22Rv1 (cell line): ENCODE data around the gene GPC5.
A peak's percentile ranks its signal among the peaks of the same experiment; 100 is the strongest.

ENCODE experiments used
- CTCF ChIP-seq: fragments of 450-650 bp; IDR thresholded peaks from 2 replicates; pipeline ENCODE4 v1.5.1; 2017; ENCODE audit warnings: mild to moderate bottlenecking
- ZFX ChIP-seq: fragments of 450-650 bp; IDR thresholded peaks from 2 replicates; pipeline ENCODE4 v1.6.1; 2017; ENCODE audit warnings: antibody characterized with exemption, borderline replicate concordance

DNA sequence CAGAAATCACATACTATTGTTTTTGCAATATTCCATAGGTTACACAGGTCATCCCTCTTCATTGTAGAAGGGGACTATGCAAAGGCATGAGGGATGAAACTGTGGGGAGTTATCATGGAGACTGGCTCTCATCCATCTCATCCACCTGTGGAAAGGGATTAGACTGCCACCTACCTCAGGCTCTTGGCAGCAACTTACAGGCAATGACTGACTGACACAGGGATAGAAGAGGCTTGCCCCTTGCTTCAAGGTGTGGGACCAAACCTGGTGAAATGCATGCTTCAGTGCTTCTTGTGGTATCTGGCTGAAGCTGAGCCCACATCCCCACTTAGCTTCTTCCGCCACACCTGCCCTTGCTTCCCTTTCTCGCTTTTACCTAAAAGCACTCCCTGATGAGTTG lies 341.3 kb downstream of the GPC5 start:
- TF ChIP-seq CTCF: peak; percentile 14; the same call in 1 of the 2 replicates
- TF ChIP-seq ZFX: no peak
